Measurements from ENCODE around the gene TUBA1B.
"Not testable (repeated sequence)": the region's sequence is repeated elsewhere in the genome, so short reads cannot be mapped to it uniquely, and the experiment has no call there.

Gene TUBA1B

DNA sequence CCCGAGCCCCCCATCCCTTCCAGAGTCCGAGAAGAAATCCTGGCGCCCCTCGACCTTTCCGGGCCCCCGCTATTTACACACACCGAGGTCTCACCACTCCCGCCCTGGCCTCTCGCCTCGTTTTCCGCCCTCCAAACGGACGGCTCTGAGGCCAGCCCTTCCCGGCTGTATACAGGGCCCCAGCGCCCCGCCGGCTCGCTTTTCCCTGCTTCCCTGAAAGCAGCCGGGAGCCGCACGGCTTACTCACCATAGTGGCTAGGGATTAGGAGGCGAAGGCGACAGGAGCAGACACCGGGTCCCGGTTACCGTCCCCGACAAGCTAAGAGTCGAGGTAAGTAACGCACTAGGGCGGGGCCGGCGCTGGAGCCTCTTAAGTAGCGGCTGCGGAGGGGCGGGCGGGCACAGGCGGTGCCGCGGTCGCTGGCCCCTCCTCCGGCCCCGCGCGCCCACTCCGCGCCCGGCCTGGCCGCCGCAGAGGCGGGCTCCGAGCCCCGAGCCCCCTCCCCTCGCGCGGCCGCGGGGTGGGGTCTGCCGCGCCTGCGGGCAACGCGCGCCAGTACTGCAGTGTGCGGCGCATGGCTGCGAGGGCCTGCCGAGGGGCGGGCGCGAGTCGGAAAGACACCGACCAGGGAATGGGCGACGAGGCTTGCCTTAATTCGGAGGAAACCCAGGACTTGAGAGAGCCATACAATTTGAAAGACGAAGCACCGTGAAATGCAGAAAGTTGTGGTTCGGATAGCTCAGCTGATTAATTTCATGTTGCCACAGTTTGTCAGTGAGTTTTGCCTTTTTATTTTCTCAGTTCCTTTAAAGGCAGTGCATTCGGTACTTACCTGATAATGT, at the start of gene TUBA1B:
TSS of gene TUBA1B (minus strand) at position 345 of the 843 bp plus-strand sequence. CDS start at position 250, 95 bp downstream.
- DNase-seq = peak; percentile 65

DNA sequence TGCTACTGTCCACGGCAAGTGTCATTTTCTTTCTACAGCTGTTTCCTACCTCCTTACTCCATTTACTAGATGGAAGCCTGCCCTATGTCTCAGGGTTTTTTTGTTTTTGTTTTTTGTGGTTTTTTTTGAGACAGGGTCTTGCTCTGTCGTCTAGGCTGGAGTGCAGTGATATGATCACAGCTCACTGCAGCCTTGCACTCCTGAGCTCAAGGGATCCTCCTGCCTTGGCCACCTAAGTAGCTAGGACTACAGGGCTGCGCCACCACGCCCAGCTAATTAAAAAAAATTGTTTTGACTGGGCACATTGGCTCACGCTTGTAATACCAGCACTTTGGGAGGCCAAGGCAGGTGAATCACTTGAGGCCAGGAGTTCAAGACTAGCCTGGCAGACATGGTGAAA, 43.0 kb upstream of the TUBA1B start:
- DNase-seq = no peak

DNA sequence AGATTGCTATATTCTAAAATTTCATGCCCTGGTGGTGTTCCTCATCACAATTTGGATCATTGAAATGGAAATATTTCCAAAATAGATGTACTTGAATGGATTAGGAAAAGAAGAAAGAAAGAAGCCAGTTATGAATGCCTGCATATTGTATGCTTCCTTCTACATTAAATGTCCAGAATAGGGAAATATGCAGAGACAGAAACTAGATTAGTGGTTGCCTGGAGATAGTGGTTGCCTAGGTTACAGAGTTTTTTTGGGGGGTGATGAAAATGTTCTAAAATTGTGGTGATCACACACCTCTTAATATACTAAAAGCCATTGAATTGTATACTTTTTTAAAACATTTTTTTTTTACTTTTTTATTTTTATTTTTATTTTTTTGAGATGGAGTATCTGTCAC, 39.7 kb upstream of the TUBA1B start:
- DNase-seq = no peak

- DNase-seq = no peak
Measured at GRCh38 chr12:49165114-49165513, 33.9 kb upstream of the TUBA1B start.

DNA sequence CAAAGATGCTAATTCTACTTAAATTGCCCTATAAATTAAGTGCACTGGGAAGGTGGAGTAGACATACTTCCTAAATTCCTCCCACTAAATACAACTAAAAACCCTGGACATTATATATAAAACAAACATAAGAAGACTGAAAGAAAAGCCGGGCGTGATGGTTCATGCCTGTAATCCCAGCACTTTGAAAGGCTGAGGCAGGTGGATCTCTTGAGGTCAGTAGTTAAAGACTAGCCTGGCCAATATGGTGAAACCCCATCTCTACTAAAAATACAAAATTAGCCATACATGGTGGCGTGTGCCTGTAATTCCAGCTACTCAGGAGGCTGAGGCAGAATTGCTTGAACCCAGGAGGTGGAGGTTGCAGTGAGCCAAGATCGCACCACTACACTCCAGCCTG, 30.7 kb upstream of the TUBA1B start:
- DNase-seq = not testable (repeated sequence)

GRCh38 chr12:49161092-49161795, 30.0 kb upstream of the TUBA1B start:
- no peak for DNase-seq

DNA sequence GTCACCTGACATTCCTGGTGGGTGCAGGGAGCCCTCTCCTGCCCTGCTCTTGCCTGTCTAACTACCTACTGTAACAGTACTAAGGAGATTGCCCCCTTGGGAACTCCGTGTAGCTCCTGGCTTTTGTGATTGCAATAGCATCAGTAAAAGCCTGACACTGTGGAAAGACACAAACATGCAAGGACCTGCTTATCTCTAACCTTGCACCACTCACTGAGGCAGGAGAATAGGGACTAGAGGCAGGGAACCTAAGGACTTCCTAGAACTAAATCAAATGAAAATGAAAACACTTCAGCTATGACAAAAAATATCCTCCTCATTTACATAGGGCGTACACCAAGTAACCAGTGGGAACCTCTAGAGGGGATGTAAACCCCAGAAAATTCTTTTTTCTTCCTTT, 29.2 kb upstream of the TUBA1B start:
- no peak for DNase-seq

GRCh38 chr12:49154221-49154620, 23.0 kb upstream of the TUBA1B start:
- DNase-seq = no peak

DNA sequence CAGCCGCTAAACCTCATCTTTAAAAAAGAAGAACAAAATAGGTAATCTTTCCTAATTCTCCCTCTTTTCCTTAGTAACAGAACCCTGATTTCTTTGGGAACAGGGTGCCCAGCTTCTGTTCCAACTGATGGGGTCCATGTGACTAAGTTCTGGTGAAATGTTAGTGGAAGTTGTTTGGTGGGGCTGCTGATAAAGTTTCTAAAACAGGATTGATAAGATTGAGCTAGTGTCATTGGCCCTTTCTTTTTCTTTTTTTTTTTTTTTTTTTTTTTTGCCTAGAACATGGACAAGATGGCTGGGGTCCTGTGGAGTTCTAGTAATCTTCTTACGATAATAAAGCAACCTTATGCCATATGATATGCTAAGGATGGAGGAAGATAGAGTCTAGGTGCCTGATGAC, 16.2 kb upstream of the TUBA1B start:
- DNase-seq = no peak

DNA sequence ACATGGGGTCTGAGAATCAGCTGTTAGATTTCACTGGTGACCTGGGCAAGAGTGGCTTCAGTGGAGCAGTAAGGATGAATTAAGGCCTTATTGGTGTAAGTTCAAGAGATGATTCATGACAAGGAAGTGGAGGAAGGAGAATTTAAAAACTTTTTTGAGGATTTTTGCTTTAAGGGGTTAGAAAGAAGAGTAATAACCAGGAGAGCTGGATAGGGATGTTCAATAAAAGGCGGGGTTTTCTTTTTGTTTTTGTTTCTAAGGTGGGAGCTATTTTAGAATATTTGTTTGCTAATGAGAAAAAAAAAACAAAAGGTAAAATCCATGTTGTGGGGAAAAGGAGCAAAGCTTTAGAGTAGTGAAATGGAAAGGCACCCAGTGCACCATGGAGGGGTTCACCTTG, 15.2 kb upstream of the TUBA1B start:
- DNase-seq = no peak

GRCh38 chr12:49144384-49144783, 13.2 kb upstream of the TUBA1B start:
- DNase-seq = no peak

GRCh38 chr12:49138999-49139398, 7.8 kb upstream of the TUBA1B start:
- DNase-seq = no peak

DNA sequence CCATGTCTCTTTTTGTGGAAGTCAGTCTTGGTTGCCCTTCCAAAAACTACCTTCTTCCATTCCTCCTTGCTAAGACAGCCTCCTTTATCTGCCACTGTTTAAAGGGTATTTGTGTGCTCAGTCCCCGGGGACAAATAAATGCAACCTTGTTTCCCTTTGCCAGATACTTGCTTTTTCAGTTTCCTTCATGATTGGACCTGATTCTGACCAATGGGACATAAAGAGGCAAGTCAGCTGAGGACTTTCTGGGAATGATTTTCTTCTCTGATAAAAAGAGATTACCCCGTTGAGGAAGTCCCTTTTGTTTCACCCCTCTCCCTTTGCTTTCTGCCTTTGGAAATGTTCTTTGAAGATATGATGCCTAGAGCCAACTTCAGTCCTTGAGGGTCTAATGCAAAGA, 7.4 kb upstream of the TUBA1B start:
- DNase-seq = no peak

DNA sequence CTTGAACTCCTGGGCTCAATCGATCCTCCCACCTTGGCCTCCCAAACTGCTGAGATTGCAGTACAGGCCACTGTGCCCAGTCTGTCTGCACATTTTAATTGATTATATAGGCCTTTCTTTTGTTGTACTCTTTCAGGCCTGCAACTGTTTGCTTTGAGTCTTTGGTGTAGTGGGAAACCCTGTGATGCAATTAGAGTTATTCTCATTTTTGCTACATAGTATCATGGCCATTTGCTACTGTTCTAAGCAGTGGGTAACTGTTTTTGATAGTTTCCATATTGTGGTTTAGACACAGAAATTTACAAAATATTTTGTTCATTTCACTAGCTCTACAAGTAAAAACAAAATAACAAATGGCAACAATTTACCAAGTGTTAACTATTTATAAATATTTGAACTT, 6.3 kb upstream of the TUBA1B start:
- DNase-seq = no peak

- DNase-seq = not testable (repeated sequence)
Measured at GRCh38 chr12:49136997-49137396, 5.8 kb upstream of the TUBA1B start.

DNA sequence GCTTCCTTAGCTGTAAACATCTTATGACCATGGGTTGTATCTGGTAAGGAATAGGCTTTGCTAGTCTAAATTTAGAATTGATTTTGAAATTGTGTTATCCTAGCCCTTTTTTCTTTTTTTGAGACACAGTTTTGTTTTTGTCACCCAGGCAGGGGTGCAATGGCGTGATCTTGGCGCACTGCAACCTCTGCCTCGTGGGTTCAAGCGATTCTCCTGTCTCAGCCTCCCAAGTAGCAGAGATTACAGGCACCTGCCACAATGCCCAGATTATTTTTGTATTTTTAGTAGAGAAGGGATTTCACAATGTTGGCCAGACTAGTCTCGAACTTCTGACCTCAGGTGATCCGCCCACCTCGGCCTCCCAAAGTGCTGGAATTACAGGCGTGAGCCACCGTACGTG, 2.4 kb upstream of the TUBA1B start:
- DNase-seq = no peak

GRCh38 chr12:49133014-49133413, 1.8 kb upstream of the TUBA1B start:
- DNase-seq = no peak

DNA sequence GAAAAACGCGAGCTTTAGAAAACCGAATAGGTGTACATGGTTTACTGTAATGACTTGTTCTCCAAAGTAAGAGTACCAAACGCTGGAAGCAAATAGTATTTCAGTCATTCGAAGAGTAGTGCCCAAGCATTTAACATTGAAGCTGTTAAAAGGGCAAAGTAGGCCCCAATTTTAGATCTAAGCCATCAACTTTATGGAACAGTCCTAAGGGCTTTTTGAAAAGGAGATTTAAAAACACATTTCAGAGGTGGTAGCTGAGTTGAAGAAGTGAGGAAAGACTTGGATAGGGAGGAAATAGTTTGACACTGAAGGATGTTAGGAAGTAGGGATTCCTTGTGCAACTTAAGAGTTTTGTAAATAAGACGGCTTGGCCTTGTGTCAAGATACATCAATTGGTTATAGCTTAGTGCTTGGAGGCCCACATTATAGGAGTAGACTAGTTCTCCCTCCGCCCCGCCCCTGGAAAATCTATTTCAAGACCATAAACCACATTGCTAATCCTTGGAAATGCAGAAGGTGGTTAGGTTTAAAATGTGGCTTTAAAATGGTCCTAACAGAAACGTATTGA, 783 bp upstream of the TUBA1B start:
- DNase-seq = peak; percentile 63

- DNase-seq = peak; percentile 85
Measured at GRCh38 chr12:49130151-49131050, 794 bp downstream of the TUBA1B start.

- no peak for DNase-seq
Measured at GRCh38 chr12:49129332-49130150, 1.7 kb downstream of the TUBA1B start.

DNA sequence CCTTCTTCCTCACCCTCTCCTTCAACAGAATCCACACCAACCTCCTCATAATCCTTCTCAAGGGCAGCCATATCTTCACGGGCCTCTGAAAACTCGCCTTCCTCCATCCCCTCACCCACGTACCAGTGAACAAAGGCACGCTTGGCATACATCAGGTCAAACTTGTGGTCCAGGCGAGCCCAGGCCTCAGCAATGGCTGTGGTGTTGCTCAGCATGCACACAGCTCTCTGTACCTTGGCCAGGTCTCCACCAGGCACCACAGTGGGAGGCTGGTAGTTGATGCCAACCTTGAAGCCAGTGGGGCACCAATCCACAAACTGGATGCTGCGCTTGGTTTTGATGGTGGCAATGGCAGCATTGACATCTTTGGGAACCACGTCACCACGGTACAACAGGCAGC, 3.2 kb downstream of the TUBA1B start:
- not testable (repeated sequence) for DNase-seq
